Measurements from ENCODE around the gene CORO7. TPM values are rescaled to one million over a fixed set of nuclear protein-coding genes. Genes with fewer than 3 reads are reported as not detected.

Gene CORO7
- polyA plus RNA-seq, 2 of the 4 experiments (the other 2 are of a cell fraction): 6.0 to 11.9 TPM

GRCh38 chr16:4376126-4376892 is 40.1 kb downstream of the CORO7 start:
- Histone ChIP-seq H3K4me1 (peaks cover 72% of the 10 kb centered on the region), H3K9me3 (no peaks in the 10 kb centered on the region), H3K4me2 (peak overlapping the region; percentile 12; the same call in 1 of the 3 replicates), H3K27ac (peak overlapping the region in 1 of 2 experiments; percentile 39; a peak in 1 of 6 replicates), H3K4me3 (no peak overlapping the region)
- 87% methylated on average over 14 of the region's 31 CpGs for WGBS (ENCODE audit: missing lambda C conversion rate)
- CTCF ChIA-PET: interaction anchor here (0.6 to 25.9 kb wide), 10 partner anchors 10 to 115 kb away, joined by 3 to 638 read pairs (median 4); no protein-coding TSS in a partner anchor
- TF ChIP-seq EP300 (IDR thresholded peaks at IDR 0.05) (no peak), RCOR1 (IDR thresholded peaks at IDR 0.05; ENCODE audit: low read depth, low read length) (no peak), CEBPB (IDR thresholded peaks at IDR 0.05) (no peak), ZC3H11A (IDR thresholded peaks at IDR 0.05) (no peak), FOSL2 (IDR thresholded peaks at IDR 0.05) (no peak), FOSL2 (CRISPR knock-in tag; IDR thresholded peaks at IDR 0.05) (no peak), BHLHE40 (IDR thresholded peaks at IDR 0.05; ENCODE audit: low read depth, low read length) (no peak), FOXS1 (CRISPR knock-in tag; IDR thresholded peaks at IDR 0.05) (no peak), NR3C1 (IDR thresholded peaks at IDR 0.05) (no peak), USF2 (IDR thresholded peaks at IDR 0.05) (no peak), EHMT2 (IDR thresholded peaks at IDR 0.05; ENCODE audit: low read depth) (no peak), ZFP36 (IDR thresholded peaks at IDR 0.05; ENCODE audit: borderline replicate concordance, partially characterized antibody) (no peak), HOXB13 (CRISPR knock-in tag; IDR thresholded peaks at IDR 0.05; ENCODE audit: low read depth) (no peak), ELK1 (IDR thresholded peaks at IDR 0.05; ENCODE audit: low read depth, low read length) (no peak), CTCF (IDR thresholded peaks at IDR 0.05) (no peak), GATA3 (IDR thresholded peaks at IDR 0.05; ENCODE audit: borderline replicate concordance) (no peak), ZNF302 (CRISPR knock-in tag; IDR thresholded peaks at IDR 0.05) (no peak), ATOH8 (CRISPR knock-in tag; IDR thresholded peaks at IDR 0.05; ENCODE audit: low read depth) (no peak)
- no peak for FAIRE-seq
- ATAC-seq: no peak
- POLR2A ChIA-PET: no interaction called here
- DNase-seq (ENCODE audit: low read depth in 1 of 2, low spot score in 1 of 2): no peak

GRCh38 chr16:4375717-4376116 is 40.7 kb downstream of the CORO7 start:
- peak overlapping the region in 1 of 2 experiments; percentile 39; a peak in 1 of 6 replicates for H3K27ac ChIP-seq
- no peaks in the 10 kb centered on the region for H3K9me3 ChIP-seq
- ChIA-PET POLR2A (no interaction called here), CTCF (interaction anchor here (0.6 to 25.9 kb wide), 10 partner anchors 10 to 1066 kb away, joined by 3 to 638 read pairs (median 4); no protein-coding TSS in a partner anchor)
- ATAC-seq: no peak
- 88% methylated on average over 15 of the region's 15 CpGs for WGBS (ENCODE audit: missing lambda C conversion rate)
- H3K4me2 ChIP-seq: no peak overlapping the region
- peaks cover 77% of the 10 kb centered on the region for H3K4me1 ChIP-seq
- FAIRE-seq: no peak
- no peak overlapping the region for H3K4me3 ChIP-seq
- DNase-seq (ENCODE audit: low read depth in 1 of 2, low spot score in 1 of 2): no peak
- TF ChIP-seq KDM1A (IDR thresholded peaks at IDR 0.05; ENCODE audit: low read depth) (no peak), POLR2AphosphoS2 (conservative IDR thresholded peaks at IDR 0.05; ENCODE audit: low read length) (no peak), HOXB13 (CRISPR knock-in tag; IDR thresholded peaks at IDR 0.05; ENCODE audit: low read depth) (no peak), HMGXB4 (CRISPR knock-in tag; IDR thresholded peaks at IDR 0.05; ENCODE audit: borderline replicate concordance) (no peak), JUNB (IDR thresholded peaks at IDR 0.05) (no peak), TFCP2L1 (CRISPR knock-in tag; IDR thresholded peaks at IDR 0.05) (no peak), FOSB (CRISPR knock-in tag; IDR thresholded peaks at IDR 0.05) (no peak), NR3C1 (IDR thresholded peaks at IDR 0.05) (no peak), KDM5A (IDR thresholded peaks at IDR 0.05) (no peak), CBX8 (IDR thresholded peaks at IDR 0.05) (no peak), BHLHE40 (IDR thresholded peaks at IDR 0.05; ENCODE audit: low read depth, low read length) (no peak), HES2 (IDR thresholded peaks at IDR 0.05) (no peak)

All from A549 (cell line).